ENCODE measurements around the gene ARGLU1. TPM values are rescaled to one million over a fixed set of nuclear protein-coding genes. Genes with fewer than 3 reads are reported as not detected.

ARGLU1 gene
- total RNA-seq, 1 donor from 2014 or later: 128 TPM

GRCh38 chr13:106533943-106534638, 33.8 kb downstream of the ARGLU1 start:
- H3K4me1 Mint-ChIP-seq (ENCODE audit: unreplicated experiment): peaks cover 30% of the 10 kb centered on the region
- peak overlapping the region; percentile 87 for H3K27ac Mint-ChIP-seq
- peak overlapping the region; percentile 99 for H3K4me3 Mint-ChIP-seq
- H3K36me3 Mint-ChIP-seq: peaks cover 5% of the 10 kb centered on the region
- no peaks in the 10 kb centered on the region for H3K9me3 Mint-ChIP-seq
- DNase-seq (ENCODE audit: extremely low spot score, unreplicated experiment): peak; percentile 72
- peak; percentile 34 for TF ChIP-seq CTCF (conservative IDR thresholded peaks at IDR 0.05)
- H3K27me3 Mint-ChIP-seq: no peaks in the 10 kb centered on the region

GRCh38 chr13:106533101-106533942, 34.6 kb downstream of the ARGLU1 start:
- Mint-ChIP-seq H3K4me3 (peak overlapping the region; percentile 99), H3K36me3 (peaks cover 5% of the 10 kb centered on the region), H3K4me1 (ENCODE audit: unreplicated experiment) (peaks cover 38% of the 10 kb centered on the region), H3K27me3 (no peaks in the 10 kb centered on the region), H3K9me3 (no peaks in the 10 kb centered on the region), H3K27ac (peak overlapping the region; percentile 87)
- peak; percentile 83 for DNase-seq (ENCODE audit: extremely low spot score, unreplicated experiment)
- peak; percentile 75 for TF ChIP-seq CTCF (conservative IDR thresholded peaks at IDR 0.05)

GRCh38 chr13:106532111-106532929, 35.6 kb downstream of the ARGLU1 start:
- Mint-ChIP-seq H3K4me1 (ENCODE audit: unreplicated experiment) (peaks cover 48% of the 10 kb centered on the region), H3K27ac (peak overlapping the region; percentile 87), H3K9me3 (no peaks in the 10 kb centered on the region), H3K27me3 (no peaks in the 10 kb centered on the region), H3K36me3 (peaks cover 5% of the 10 kb centered on the region), H3K4me3 (peak overlapping the region; percentile 99)
- no peak for TF ChIP-seq CTCF (conservative IDR thresholded peaks at IDR 0.05)
- no peak for DNase-seq (ENCODE audit: extremely low spot score, unreplicated experiment)

- no peaks in the 10 kb centered on the region for H3K27me3 Mint-ChIP-seq
- H3K36me3 Mint-ChIP-seq: peaks cover 9% of the 10 kb centered on the region
- H3K9me3 Mint-ChIP-seq: no peaks in the 10 kb centered on the region
- peak overlapping the region; percentile 99 for H3K4me3 Mint-ChIP-seq
- H3K27ac Mint-ChIP-seq: peak overlapping the region; percentile 87
- DNase-seq (ENCODE audit: extremely low spot score, unreplicated experiment): no peak
- no peak for TF ChIP-seq CTCF (conservative IDR thresholded peaks at IDR 0.05)
- peaks cover 56% of the 10 kb centered on the region for H3K4me1 Mint-ChIP-seq (ENCODE audit: unreplicated experiment)
Measured at GRCh38 chr13:106530980-106531481, 36.9 kb downstream of the ARGLU1 start.

GRCh38 chr13:106530171-106530851, 37.6 kb downstream of the ARGLU1 start:
- H3K27ac Mint-ChIP-seq: peak overlapping the region; percentile 87
- peaks cover 9% of the 10 kb centered on the region for H3K36me3 Mint-ChIP-seq
- no peak for DNase-seq (ENCODE audit: extremely low spot score, unreplicated experiment)
- peaks cover 63% of the 10 kb centered on the region for H3K4me1 Mint-ChIP-seq (ENCODE audit: unreplicated experiment)
- TF ChIP-seq CTCF (conservative IDR thresholded peaks at IDR 0.05): no peak
- H3K9me3 Mint-ChIP-seq: no peaks in the 10 kb centered on the region
- H3K27me3 Mint-ChIP-seq: no peaks in the 10 kb centered on the region
- H3K4me3 Mint-ChIP-seq: peak overlapping the region; percentile 99

Data from type B pancreatic cell (in vitro differentiated cells).